HG03342 (cell line): Measurements from ENCODE around the gene PALS1.

Source experiments
- ATAC-seq: cut with Tn5 transposase; IDR thresholded peaks from one replicate; pipeline ENCODE4 v1.9.1; 2021; ENCODE audit warnings: mild to moderate bottlenecking, moderate library complexity; ENCODE audit not compliant: unreplicated experiment

PALS1 gene

DNA sequence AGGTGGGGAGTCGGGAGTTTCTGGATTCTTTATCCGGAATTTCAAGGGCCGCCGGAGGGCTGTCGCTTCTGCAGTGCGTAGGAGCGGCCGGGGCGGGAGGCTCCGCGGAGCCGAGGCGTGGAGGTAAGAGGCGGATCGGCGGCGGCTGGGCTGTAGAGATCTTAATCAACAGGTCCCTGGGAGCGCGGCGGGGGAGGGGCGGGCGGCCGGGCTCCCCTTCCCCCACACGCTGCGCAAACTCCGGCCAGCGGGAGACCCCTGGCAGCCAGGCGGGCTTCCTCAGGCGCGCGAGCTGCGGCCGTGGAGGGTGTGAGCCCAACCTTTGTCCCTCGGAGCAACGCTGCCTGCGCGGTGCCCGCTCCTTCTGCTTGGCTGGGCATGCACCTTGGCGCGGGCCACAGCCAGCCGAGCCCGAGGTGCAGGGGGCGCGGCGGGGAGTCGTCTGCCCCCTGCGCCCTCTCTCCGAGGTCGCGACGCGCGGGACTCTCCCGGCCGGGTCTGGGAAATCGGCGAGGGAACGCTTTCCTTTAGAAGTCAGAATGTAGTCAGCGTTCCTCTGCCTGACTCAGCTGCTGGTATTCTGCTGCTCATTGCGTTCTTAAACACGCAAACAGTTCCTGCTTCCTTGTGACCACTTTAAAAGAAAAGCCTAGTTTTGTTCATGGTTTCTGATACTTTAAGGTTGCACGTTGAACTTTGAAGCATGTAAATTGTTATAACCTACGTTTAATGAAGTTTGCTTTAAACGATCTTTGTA lies at the start of gene PALS1:
Gene PALS1, plus strand, starts transcription at position 25 of the 757 bp plus-strand sequence. CDS start 37,736 bp downstream, outside the sequence.
- peak; percentile 40 for ATAC-seq

DNA sequence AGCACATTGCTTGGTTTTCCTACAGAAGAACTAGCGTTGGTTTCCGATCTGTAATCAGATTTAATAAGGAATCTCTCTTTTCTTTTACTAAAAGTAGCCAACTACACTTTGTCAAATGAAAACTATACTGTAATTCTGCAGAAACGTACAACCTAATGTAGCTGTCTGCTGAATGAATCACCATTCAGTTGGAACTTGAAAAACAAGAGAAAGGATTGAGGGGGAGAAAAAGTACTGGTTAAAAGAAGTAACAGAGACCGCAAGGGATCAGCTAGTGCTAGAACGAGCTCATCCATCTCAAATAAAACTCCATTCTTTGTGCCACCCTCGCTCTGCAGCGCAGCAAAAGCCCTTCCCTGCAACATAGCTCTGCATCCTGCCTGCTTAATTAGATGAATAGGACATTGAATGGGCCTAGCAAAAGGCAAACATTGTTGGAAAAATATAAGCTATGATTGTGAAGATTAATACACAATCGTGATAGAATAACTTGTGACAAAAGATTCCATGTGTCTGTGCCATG lies 49.4 kb upstream of the PALS1 start:
- ATAC-seq = no peak

DNA sequence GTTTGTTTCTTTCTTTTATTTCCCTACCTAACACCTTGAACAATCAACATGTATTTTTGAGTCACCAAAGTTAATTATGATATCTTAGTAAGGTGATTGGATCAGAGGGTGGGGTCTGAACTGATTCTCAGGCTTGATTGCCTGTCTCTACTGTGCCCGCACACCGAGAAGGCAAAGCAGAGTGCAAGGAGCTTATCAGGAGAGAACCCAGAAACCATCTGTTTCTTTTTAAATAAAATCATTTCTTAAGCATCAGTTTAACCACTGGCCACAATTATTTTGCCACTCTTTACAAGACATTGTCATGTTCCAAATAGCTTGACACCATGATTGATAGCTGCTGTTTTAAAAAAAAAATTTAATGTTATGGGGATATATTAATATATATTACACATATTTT lies 48.9 kb upstream of the PALS1 start:
- ATAC-seq = no peak

DNA sequence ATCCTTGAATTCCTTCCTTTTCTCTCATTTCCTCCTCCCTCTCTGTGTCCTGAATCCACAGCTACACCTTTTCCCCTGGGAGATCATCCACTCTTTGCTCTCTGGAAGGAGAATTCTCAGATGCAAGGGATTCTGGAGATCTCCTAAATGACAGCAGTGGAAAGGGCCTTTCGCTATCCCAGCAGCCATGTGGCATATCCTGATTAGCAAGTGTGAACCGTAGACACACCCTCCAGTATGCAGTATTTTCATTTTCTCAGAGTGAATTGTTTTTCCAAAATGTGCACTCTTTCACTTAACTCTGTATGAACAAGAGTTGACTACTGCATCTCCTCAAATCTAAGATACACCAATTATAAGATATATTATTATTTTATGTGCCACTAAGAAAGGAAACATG lies 46.0 kb upstream of the PALS1 start:
- ATAC-seq = no peak

DNA sequence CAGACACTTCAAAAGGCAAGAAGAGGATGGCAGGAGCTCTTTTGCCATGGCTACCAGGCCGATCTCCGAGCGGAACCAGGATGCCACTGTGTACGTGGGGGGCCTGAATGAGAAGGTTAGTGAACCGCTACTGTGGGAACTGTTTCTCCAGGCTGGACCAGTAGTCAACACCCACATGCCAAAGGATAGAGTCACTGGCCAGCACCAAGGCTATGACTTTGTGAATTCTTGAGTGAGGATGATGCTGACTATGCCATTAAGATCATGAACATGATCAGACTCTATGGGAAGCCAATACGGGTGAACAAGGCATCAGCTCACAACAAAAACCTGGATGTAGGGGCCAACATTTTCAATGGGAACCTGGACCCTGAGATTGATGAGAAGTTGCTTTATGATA lies 42.2 kb upstream of the PALS1 start:
- ATAC-seq = no peak

DNA sequence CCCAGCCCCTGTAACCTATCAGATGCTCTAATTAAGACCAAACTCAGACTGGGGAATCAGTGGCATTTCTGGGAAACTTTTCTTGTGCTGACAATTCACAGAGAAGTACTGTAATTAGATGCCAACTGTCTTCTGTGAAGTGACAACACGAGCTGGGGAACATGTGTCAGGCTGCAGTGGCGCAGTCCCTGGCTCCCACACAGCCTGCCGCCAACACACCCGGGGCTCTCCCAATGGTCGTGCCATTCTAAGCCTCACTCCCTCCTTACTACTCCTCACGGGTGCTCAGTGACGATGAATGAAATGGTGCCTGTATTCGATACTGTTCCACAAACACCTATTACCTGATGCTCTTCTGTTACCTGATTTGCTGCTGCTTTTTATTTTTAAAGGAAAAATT lies 33.4 kb upstream of the PALS1 start:
- ATAC-seq = no peak

DNA sequence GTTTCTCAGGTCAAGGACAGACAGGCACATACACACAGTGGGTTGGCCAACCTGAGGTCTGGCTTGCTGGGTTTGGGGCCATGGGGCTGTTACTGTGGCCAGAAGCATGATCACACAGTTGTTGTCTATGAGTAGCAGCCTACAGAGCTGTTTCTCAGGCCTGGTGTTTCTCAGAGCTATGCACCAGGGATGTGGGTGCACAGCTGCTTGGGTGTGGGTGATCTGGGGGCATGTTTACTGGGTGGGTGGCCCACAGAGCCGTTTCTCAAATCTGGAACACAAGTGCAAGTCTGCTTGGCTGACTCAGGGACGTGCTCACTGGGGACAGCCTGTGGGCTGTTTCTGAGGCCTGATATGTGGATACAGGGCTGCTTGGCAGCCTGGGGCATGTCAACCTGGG lies 23.1 kb upstream of the PALS1 start:
- no peak for ATAC-seq

DNA sequence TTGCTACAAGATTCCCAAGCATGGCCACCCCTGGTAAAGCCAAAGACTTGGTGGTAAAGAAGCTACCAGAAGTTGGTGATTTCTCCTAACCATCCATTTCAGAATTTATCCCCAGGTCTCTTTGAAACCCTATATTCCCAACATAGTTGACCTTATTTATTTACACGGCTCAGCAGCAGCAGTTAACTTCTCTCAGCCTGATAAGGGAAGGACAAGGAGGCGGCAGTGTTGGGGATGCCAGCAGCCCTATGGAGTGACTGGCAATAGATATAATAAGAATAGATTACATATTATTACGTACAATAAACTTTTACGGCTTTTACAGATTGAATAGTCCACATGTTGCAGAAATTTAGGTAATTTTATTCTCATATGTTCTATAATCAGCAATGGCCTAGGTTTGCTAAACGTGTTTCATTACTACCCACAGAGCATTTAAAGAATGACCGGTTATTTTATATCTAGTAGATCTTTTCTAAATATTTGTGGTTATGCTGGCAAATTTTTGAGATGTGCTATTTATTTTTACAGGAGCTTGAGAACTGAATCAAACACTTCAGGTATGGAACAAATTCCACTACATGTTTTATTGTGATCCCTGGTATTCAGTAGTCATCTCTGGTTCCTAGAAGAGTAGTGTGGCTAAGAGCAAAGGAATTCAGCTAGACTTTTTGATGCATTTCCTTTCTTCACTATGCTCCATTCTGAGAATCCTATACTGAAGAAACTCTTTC lies 19.8 kb upstream of the PALS1 start:
- no peak for ATAC-seq

DNA sequence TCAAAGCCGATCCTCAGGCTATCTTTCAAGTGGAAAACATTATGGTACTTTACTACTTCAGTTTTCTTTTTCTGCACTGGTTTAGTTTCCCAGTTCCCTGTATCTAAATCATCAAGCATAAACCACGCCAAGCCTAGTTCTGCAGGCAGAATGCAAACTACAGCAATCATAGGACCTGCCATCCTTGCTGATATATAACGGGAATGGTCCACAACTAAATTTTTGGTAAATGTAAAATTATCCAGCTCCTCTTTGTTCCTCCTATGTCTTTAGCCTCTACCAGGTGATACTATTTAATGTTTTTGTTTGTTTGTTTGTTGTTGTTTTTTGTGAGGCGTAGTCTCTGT lies 19.3 kb upstream of the PALS1 start:
- ATAC-seq = no peak

DNA sequence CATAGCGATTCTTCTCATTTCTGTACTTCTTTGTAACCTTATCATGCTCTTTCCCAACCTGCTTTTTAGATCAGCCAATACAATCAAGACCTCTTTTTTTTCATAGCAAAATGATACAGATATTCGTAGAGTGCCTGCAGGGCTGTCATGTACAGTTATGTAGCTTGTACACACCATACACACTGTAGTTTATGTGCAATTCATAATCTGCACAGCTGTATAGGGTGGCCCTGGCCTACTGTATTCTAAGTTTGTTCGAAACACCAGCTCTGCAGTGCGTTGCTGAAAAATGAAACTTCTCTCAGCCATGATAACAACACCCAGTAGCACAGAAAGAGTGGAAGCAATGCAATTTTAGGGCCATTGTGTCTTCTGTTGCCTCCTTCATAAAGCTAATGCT lies 15.7 kb upstream of the PALS1 start:
- no peak for ATAC-seq

DNA sequence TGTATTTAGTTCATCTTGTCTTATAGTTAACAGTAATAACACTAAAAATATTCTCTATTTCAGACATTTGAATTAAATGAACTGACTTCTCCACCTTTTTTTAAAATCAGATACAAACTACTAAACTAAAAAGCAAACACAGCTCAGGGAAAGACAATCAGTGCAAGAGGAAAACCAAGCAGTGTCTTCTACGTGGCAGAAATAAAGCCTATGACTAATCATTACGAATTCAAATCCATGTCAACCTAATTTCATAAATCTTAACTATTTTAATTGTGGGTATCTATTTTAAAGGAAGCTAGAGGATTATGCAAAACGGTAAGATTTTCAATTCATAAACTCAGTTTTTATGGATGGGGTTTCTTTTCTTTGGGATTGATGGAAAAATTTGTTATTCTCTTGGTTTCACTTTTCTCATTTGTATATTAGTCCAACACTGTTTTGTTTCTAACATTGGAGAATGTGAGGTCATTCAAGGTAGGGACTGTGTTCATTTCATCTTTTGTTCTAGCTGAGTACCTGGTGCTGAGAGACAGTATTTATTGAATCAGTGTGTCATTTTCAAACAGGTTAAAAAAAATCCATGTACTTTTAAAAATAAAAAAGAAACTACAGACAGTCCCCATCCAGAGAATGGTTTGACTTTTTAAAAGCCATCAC lies 12.8 kb upstream of the PALS1 start:
- ATAC-seq = no peak

DNA sequence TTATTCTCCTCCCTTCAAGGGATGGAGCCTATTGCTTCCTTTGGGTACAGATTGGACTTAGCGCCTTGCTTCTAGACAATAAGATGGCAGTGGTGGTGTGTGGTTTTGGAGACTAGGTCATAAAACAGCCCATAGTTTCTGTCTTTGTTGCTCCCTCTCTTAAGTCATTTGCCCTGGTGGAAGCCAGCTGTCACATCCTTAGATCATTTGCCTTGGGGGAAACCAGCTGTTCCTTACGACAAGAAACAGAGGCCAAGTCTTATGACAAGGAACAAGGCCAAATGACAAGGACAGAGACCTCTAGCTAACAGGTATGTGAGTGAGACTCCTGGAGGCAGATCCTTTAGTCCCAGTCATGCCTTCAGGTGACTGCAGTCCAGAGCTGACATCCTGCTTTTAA lies 9.2 kb upstream of the PALS1 start:
- ATAC-seq = no peak

DNA sequence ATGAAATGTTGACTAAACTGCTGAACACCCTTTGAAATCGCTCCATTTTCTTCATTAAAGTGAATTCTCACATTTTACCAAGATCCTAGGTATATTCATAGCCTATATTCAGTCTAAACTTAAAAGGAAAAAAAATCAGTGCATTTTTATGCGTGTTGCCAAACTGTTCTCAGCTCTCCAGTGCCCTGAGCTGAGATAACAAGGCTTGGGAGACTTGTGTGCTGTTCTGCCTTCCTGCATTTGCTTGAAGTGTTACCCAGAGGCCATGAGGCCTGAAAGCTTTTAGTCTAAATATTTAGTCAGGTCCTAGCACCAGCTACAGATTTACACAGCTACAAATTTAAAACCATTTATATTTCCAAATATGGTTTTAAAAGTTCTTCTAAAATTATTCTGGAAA lies 8.6 kb upstream of the PALS1 start:
- no peak for ATAC-seq

DNA sequence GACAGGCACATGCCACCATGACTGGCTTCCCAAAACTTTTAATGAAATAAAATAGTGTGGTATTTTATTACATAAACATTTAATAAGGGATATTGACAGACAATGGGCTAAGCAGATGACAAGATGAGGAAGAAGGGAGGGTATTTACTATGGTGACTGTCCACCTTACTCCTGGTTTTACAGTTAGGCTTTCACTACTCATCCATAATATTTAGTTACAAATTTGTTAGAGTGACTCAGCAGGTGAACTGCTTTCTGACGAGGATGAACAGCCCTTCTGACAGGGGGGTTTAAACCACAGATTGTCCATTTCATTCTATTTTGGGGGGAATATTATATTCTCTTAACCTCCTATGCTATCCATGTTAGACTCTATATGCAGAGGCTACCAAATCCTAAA lies 3.6 kb upstream of the PALS1 start:
- no peak for ATAC-seq

DNA sequence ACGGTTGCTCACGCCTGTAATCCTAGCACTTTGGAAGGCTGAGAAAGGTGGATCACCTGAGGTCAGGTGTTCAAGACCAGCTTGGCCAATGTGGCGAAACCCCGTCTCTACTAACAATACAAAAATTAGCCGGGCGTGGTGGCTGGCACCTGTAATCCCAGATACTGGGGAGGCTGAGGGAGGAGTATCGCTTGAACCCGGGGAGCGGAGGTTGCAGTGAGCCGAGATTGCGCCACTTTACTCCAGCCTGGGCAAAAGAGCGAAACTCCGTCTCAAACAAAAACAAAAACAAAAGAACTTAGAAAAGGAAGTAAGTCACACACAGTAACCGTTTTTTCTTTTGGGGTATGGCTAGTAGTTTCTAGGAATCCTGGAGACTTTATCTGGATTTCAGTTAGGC lies 1.7 kb upstream of the PALS1 start:
- no peak for ATAC-seq

DNA sequence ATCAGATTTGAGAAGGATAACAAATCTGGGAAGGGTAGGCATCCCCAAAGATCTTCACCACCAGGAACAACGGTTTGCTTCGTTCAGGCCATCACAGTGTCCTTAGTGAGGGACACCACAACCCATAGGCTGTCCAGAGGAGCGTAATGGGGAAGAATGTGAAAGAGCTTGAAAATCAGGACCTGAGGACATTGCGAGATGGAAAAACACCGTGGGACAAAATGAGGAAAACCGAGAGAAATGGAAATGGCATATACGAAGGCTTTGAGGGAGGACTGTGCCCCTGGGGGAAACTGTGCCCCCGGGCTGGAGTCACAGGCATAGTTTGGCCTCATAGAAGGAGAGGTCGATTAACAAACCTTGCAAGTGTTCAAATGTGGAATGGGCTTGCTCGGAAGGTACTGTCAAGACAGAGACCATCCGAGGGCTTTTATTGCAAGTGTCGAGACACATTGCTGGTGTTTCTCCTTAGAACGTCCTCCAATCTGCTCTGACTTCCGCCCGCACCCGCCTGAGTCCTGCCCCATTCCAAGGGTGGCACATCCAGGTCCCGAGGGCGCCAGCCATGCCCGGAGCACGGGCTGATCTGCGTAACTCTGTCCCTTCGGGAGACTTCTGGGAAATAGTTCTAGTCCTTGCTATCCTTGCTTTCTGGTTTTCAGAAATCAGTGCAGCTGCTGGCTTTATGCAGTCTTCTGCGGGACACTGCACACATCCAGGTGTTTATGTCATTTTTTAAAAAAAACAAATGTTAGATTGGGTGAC lies 885 bp upstream of the PALS1 start:
- peak; percentile 11 for ATAC-seq

DNA sequence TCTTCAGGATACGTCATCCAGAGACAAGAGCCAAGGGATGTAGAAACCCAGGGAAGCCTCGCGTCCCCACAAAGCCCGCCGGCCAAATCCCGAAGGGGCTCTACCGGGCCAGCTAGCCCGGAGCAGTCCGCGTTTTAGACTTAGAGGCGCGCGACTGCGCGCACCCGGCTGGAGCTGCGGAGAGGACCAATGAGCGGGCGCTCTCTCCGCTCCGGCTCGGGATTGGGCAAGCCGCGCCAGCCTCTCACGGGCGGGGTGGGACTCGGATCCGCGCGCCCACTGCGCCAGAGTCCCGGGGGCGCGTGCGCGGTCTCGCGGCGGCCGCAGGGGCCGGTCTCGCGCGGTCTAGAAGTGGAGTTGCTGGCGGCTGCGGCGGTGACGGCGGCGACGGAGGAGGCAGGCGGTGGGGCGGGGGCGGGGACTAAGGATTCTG lies 241 bp upstream of the PALS1 start:
- peak; percentile 90 for ATAC-seq

DNA sequence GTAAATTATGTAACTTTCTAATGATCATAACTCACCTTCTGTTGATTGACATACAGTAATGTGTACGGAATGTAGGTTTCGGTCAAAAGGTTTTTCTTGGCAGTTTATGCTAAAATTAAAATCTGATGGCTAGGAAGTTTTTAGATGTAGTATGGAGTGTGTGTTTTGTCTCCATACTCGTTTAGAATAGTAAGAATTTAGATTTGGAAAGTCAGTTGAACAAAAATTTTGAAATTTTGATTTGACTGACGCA lies 859 bp downstream of the PALS1 start:
- ATAC-seq = no peak

DNA sequence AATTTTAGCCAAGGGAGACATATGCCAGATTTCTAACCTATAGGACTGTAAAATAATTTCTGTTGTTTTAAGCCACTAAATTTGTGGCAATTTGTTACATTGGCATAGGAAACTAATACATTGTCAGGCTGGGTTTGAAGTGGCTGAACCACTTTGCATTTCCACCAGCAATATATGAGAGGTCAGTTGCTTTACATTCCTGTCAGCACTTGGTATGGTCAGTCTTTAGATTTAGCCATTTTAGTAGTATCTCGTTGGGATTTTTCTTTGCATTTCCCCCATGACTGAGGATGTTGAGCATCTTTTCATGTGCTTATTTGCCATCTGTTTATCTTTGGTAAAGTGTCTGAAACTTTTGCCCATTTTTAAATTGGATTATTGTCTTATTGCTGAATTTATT lies 3.9 kb downstream of the PALS1 start:
- ATAC-seq = no peak

DNA sequence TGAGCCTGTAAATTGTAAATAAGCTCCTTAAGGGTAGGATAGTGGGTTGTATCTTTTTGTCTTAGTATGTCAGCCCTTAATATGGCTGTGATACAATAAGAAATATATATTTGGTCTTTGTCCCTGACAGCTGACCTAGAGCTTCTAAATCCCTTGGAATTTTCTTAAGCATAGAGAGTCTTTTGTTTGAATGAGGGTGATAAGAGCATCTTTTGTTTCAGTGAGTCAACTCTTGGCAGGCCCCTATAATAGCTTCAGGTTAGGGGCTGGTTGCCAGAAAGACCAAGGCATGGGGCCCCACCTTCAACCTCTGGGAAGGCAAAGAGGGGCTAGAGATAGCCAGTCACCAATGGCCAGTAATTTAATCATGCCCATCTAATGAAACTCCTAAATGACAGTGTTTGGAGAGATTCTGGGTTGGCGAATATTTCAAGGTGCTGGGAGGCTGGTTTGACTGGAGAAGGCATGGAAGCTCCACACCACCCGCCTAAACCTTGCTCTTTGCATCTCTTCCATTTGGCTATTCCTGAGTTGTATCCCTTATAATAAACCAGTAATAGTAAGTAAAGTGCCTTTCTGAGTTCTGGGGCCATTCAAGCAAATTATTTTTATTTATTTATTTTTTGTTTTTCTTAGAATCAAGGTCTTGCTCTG lies 10.5 kb downstream of the PALS1 start:
- no peak for ATAC-seq

DNA sequence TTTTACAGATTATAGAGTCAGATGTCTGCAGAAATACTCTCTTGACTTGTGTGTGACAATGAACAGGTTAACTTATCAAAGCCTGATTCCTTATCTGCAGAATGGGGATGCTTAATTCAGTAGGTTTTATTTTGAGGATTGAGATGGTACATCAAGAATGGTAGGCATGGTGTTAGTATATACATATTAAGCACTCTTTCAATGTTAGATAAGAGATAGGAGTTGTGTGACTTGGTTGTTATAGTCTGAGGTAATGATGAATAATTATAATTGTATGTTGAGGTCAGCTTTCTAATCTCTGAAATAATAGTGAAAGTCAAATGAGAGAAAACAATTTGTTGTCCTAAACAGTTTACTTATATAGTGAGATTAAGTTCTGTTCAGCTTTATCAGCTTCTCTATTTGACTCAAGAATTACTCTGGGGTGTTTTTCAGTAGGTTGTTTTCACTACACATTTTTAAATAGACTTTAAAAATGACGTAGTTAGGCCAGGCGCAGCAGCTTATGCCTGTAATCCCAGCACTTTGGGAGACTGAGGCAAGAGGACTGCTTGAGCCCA lies 11.9 kb downstream of the PALS1 start:
- no peak for ATAC-seq
